Astrocyte of the cerebellum (primary cell): ENCODE measurements around the gene SERPINB3.
"Not testable (repeated sequence)": the region's sequence is repeated elsewhere in the genome, so short reads cannot be mapped to it uniquely, and the experiment has no call there.

ENCODE experiments used
- DNase-seq: peaks from one replicate; pipeline ENCODE4 v3.0.0-alpha.2; 2011; ENCODE audit warnings: low read depth
- H3K4me3 ChIP-seq: 2 replicates; pipeline ENCODE4 v1.5.1; 2011; ENCODE audit warnings: mild to moderate bottlenecking, low read depth, low read length, moderate library complexity
- in situ Hi-C: cut with HindIII; loops from 2 replicates; pipeline ENCODE4 v1.10.0; 2017; ENCODE audit warnings: low sequenced_read_pairs
- TF ChIP-seq, protein P1 (sequence below): IDR thresholded peaks from 2 replicates; pipeline ENCODE4 v1.5.1; 2012; ENCODE audit warnings: low read length, low read depth, moderate library complexity, mild to moderate bottlenecking; ENCODE audit errors: missing control alignments

SERPINB3 gene

DNA sequence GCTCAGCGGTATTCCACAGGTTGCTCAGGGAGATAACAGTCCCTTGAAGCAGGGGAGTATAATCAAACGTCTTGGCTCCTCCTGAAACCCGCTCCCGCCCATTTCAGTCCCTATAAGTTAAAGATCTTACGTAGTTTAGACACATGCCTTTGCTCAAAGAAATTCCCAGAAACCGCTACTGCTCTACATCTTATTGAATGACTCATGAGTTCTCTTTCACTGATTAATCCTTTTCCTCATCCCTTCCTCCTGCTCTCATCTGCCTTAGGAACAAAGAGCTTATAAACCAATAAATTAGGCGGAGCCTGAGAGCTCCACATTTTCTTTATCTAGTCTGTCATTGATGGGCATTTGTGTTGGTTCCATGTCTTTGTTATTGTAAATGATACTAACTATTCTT lies 13.5 kb downstream of the SERPINB3 start:
- no peak overlapping the region for H3K4me3 ChIP-seq
- no peak for DNase-seq
- in situ Hi-C loops: no loop called here
- TF ChIP-seq, protein P1, sequence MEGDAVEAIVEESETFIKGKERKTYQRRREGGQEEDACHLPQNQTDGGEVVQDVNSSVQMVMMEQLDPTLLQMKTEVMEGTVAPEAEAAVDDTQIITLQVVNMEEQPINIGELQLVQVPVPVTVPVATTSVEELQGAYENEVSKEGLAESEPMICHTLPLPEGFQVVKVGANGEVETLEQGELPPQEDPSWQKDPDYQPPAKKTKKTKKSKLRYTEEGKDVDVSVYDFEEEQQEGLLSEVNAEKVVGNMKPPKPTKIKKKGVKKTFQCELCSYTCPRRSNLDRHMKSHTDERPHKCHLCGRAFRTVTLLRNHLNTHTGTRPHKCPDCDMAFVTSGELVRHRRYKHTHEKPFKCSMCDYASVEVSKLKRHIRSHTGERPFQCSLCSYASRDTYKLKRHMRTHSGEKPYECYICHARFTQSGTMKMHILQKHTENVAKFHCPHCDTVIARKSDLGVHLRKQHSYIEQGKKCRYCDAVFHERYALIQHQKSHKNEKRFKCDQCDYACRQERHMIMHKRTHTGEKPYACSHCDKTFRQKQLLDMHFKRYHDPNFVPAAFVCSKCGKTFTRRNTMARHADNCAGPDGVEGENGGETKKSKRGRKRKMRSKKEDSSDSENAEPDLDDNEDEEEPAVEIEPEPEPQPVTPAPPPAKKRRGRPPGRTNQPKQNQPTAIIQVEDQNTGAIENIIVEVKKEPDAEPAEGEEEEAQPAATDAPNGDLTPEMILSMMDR: no peak

DNA sequence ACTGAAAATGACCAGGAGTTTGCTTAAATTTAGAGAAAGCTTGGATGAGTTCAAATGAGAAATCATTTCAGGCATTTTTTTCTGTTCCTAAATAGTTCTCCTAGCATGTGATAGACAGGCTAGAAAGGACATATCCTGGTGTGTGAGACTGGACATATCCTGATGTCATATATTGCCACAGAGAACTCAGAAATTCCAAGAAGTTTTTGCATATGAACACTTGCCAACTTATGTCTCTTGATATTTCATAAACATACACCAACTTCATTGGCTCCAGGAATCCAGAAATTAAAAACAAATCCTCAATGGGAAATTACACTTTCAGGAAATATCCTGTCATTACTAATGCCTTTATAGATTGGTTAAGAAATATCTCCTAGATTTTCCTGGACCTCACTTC lies 14.8 kb downstream of the SERPINB3 start:
- DNase-seq: no peak
- H3K4me3 ChIP-seq: no peak overlapping the region
- in situ Hi-C loops: no loop called here
- TF ChIP-seq, protein P1: no peak

DNA sequence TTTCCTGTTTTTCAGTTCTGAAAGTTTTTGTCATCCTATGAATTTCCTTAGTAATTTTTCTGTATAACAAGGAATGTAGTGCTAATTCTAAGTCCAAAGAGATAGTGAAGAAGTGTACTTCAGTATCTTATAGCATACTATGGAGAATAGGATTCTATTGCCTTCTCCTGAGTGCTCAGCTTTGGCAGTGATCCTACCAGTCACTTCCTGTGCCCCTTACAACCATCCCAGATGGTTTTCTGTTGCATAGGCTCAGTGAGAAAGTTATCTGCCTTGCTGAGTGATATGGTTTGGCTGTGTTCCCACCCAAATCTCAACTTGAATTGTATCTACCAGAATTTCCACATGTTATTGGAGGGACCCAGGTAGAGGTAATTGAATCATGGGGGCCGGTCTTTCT lies 17.0 kb downstream of the SERPINB3 start:
- H3K4me3 ChIP-seq, in situ Hi-C loops, DNase-seq: not testable (repeated sequence)

DNA sequence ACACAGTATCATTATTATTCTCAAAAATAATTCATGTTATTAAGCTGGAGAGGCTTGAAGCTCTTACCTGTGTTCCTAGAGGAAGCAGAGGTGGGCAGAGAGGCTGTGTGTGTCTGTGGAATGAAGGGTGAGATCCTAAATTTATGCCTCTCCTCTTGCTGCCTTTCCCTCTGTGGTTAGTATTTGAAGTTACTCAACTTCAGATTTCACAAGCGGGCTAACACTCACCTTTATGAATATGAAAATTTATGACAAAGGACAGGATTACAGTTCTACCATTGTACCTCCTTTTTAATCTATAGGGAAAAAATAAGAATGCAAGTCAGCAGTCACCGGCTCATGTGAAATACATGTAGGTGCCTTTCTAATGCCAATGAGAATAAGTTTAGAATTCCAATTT lies 17.6 kb downstream of the SERPINB3 start, which contains the start of gene SERPINB4:
TSS of gene SERPINB4 (minus strand) at position 115 of the 400 bp plus-strand sequence. CDS start 679 bp downstream, outside the sequence.
- in situ Hi-C loops, DNase-seq, H3K4me3 ChIP-seq: not testable (repeated sequence)

DNA sequence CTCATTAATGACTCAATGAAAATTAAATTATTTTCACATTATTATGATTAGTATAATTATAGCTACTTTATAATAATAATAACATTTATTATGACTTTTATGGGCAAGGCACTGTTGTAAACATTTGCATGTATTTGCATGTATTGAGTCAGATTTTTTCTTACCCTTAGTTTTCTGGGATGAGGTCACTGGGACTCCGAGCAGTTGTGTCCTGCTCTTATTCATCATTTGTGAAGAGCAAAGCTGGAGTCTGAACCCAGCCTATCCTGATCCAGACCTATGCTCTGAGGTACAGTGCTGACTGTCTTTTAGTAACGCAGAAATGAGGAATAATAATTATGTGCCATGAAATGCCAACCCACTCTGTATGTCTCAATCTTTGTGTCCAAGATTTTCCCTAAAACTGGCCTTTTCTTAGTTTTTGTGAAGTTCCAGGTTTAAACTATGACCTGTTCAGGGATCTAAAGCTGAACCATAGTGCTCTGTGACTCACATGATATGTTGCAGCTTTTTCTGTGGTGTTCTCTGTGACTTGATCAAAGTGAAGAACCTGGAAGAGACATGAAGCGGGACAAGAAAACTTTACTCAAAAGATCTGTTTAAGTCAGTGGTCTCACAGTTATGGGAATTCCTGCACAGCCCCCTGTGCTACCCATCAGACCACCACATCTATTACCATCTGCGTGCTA lies 18.9 kb downstream of the SERPINB3 start:
- H3K4me3 ChIP-seq, in situ Hi-C loops, DNase-seq: not testable (repeated sequence)

DNA sequence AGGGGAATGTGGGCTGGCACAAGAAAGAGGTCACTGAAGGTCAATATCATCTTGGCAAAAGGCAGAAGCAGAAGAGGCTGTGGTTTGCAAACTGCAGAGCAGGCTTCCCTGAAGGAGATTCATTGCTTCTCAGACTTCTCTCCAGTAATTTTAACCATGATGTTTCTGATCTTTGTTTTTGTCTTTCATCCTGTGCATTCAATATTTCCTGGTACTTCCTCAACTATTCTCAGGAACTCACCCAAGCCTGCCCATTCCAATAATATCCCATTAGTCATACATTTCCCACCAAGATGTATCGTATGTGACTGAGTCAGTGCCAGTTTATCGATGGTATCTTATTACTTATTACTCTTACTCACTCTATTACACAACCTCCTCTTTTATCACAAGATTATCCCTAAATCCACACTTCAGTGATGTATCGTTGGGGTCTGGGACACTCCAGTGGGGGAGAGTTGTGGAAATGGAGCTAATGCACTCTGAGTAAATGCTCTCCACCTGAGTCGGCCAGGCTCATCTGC lies 20.5 kb downstream of the SERPINB3 start:
- in situ Hi-C loops, DNase-seq, H3K4me3 ChIP-seq: not testable (repeated sequence)

DNA sequence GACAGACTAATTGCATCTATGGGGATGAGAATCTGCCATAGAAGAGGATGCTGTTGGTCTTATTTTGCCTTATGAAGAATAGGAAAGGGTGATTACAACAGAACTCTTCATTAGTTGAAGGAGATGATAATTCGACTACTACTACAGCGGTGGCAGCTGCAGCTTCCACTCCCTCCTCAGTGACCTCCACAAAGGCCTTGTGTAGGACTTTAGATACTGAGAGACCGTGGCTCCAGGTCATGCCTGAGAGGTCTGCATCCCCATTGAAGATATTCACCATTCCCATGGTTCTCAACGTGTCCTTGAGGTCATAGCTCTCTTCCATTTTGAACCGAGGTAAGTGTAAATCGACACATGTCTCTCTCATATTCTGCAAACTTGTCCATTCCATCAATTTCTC lies 24.0 kb downstream of the SERPINB3 start:
- TF ChIP-seq, protein P1: no peak
- in situ Hi-C loops: no loop called here
- H3K4me3 ChIP-seq: no peak overlapping the region
- DNase-seq: no peak

DNA sequence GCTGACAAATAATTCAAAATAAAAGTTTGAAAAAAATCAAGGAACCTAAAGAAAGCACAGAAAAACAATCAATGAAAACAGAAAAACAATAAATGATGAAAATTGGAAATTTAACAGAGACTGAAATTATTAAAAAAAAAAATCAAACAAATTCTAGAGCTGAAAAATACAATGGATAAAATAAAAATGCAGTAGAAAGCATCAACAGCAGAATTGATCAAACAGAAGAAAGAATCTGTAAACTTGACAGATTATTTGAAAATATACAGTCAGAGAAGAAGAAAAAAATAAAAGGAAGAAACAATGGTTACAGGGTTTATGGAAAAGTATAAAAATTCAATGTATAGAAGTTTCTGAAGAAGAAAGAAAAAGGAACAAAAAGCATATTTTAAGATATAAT lies 33.9 kb downstream of the SERPINB3 start:
- no peak for DNase-seq
- H3K4me3 ChIP-seq: no peak overlapping the region
- TF ChIP-seq, protein P1: no peak
- in situ Hi-C loops: no loop called here

DNA sequence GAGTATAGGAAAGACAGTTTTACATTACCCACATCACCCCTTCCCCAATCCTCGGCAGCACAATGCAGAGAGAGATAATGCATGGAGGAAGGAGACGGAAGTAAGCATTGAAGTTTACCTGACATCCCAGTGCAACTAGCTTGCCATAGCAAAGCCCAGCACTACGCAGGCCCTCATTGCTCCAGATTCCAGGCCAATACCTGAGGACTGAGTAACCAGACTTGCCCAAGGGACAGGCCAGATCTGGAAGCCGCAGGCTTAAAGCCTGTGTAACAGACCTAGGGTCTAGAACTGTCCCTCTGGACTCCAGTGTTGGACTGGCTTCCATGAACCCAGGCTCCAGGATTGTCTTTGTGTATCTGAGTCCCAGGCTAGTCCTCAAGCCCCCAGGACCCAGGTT lies 35.3 kb downstream of the SERPINB3 start:
- H3K4me3 ChIP-seq: no peak overlapping the region
- TF ChIP-seq, protein P1: no peak
- in situ Hi-C loops: no loop called here
- no peak for DNase-seq
